Endothelial cell of umbilical vein (primary cell): ENCODE measurements around the gene GPR176.

ENCODE experiments used
- CTCF ChIP-seq, 2 donors: IDR thresholded peaks; 1 replicate in 1 of 2; 2 replicates in 1 of 2; pipeline ENCODE4 v1.5.1; 2011; ENCODE audit warnings: low read length in 2 of 2, mild to moderate bottlenecking in 2 of 2, moderate library complexity in 2 of 2, control low read depth in 1 of 2, inconsistent platforms in 1 of 2, low read depth in 1 of 2; ENCODE audit not compliant: insufficient read depth in 1 of 2; ENCODE audit errors: extremely low read depth in 1 of 2
- POLR2A ChIP-seq: IDR thresholded peaks from 2 replicates; pipeline ENCODE4 v1.6.1; 2012; ENCODE audit warnings: low read depth, mild to moderate bottlenecking, control low read depth, low read length

GRCh38 chr15:39807791-39808190, 112.3 kb downstream of the GPR176 start:
- no peak for TF ChIP-seq CTCF (IDR thresholded peaks at IDR 0.05; ENCODE audit: extremely low read depth in 1 of 2, insufficient read depth in 1 of 2, low read depth in 1 of 2, low read length in 2 of 2)
- TF ChIP-seq POLR2A: no peak
